ENCODE results near the gene TMED1.

TMED1 gene

DNA sequence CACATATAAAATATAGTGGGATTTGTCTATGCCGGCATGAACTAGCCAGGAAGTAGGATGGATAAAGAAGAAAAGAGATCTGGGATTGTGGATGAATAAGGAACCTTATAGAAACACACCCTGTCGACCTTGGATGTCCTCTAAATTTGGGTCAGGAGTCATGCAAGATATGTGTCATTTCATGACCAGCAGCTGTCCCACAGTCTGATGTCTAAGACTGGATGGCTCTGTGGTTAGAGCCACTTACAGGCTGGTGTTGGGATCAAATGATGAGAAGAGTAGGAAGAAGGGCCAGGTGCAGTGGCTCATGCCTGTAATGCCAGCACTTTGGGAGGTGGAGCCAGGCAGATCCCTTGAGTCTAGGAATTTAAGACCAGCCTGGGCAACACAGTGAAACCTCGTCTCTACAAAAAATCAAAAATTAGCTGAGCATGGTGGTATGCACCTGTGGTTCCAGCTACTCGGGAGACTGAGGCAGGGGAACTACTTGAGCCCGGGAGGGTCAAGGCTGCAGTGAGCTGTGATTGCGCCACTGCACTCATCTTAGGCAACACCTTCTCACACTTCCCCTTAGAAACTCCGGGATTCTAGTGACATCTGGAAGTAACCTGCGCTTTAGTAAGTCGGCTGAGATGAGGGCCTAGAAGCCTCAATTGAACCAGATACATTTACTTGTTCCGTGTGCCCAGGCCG is 30.8 kb downstream of the TMED1 start:
- Histone ChIP-seq H3K36me3 (ENCODE audit: insufficient read depth, low read length) (peaks cover 39% of the 10 kb centered on the region), H3K4me3 (no peak overlapping the region), H3K9ac (ENCODE audit: insufficient read length) (no peak overlapping the region), H3K9me3 (ENCODE audit: low read depth, low read length) (no peaks in the 10 kb centered on the region), H3K27ac (no peak overlapping the region)
- DNase-seq (ENCODE audit: low read depth, low spot score) = no peak
- no peak for TF ChIP-seq POLR2AphosphoS5 (IDR thresholded peaks at IDR 0.05; ENCODE audit: borderline replicate concordance, low read depth, low read length)
- TF ChIP-seq FOXP2 (optimal IDR thresholded peaks at IDR 0.05; ENCODE audit: control extremely low read depth, extremely low read length, insufficient read depth) = no peak
- no peak for TF ChIP-seq EZH2 (IDR thresholded peaks at IDR 0.05)

DNA sequence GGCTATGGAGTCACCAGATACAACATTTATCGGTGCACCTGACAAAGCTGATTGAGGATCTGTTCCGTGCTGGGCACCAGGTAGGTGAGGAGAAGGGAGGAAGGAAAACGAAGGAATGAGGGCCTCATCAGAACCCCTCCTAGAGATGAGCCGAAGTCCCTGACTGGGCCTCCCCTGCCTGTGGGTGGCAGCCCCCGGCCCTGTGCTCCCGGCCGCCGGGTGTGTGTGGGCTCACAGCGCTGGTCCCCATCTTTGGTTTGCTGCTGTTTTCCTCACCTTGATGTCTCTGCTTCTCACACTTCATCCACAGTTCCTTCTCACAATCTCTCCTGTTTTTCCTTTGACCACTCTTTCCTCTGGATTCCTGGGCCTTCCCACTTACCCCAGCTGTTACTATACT is 32.8 kb downstream of the TMED1 start:
- no peaks in the 10 kb centered on the region for H3K9me3 ChIP-seq (ENCODE audit: low read depth, low read length)
- peaks cover 37% of the 10 kb centered on the region for H3K36me3 ChIP-seq (ENCODE audit: insufficient read depth, low read length)
- TF ChIP-seq EZH2 (IDR thresholded peaks at IDR 0.05) = no peak
- TF ChIP-seq FOXP2 (optimal IDR thresholded peaks at IDR 0.05; ENCODE audit: control extremely low read depth, extremely low read length, insufficient read depth) = no peak
- TF ChIP-seq POLR2AphosphoS5 (IDR thresholded peaks at IDR 0.05; ENCODE audit: borderline replicate concordance, low read depth, low read length) = no peak
- no peak overlapping the region for H3K4me3 ChIP-seq
- H3K27ac ChIP-seq = no peak overlapping the region
- H3K9ac ChIP-seq (ENCODE audit: insufficient read length) = no peak overlapping the region
- DNase-seq (ENCODE audit: low read depth, low spot score) = no peak

DNA sequence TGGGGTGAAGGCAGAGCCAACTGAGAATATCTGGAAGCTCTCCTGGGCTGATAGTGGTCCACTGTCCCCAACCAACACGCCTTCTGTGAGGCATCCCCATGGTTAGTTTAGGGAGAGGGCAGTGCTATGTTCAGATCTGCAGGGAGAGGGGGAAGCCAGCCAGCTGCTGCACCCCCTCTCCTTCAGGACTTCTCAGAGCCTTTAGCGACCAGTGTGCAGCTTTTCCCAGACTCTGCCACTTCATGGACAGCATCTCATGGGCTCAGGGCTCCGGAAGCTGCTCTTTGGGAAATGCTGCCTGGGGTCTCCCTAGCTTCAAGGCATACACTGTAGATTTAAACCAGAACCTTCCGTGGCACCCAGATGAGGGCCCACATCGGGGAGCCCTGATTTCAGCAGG is 33.5 kb downstream of the TMED1 start:
- Histone ChIP-seq H3K4me3 (no peak overlapping the region), H3K9me3 (ENCODE audit: low read depth, low read length) (no peaks in the 10 kb centered on the region), H3K27ac (no peak overlapping the region), H3K9ac (ENCODE audit: insufficient read length) (no peak overlapping the region), H3K36me3 (ENCODE audit: insufficient read depth, low read length) (peaks cover 37% of the 10 kb centered on the region)
- TF ChIP-seq EZH2 (IDR thresholded peaks at IDR 0.05) (no peak), FOXP2 (optimal IDR thresholded peaks at IDR 0.05; ENCODE audit: control extremely low read depth, extremely low read length, insufficient read depth) (no peak), POLR2AphosphoS5 (IDR thresholded peaks at IDR 0.05; ENCODE audit: borderline replicate concordance, low read depth, low read length) (no peak)
- no peak for DNase-seq (ENCODE audit: low read depth, low spot score)

DNA sequence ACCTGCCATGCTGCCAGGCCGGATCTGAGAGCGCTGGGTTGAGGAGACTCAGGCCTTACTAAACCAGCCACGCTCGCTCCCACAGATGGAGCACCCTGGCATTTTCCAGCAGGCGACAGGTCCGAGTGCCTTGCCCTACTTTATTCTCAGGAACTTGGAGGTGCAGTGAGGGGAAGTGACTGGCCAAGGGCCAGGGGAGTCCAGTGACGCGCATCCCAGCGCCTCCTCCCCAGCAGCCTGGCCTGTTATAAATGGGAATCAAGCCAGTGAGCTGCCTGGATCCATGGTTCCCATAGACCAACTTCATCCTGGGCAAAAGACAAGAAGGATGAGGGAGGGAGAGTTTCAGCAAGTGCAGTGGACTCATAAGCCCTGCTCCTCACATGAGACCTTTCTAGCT is 35.5 kb downstream of the TMED1 start:
- Histone ChIP-seq H3K9ac (ENCODE audit: insufficient read length) (no peak overlapping the region), H3K27ac (no peak overlapping the region), H3K4me3 (no peak overlapping the region), H3K36me3 (ENCODE audit: insufficient read depth, low read length) (peaks cover 44% of the 10 kb centered on the region), H3K9me3 (ENCODE audit: low read depth, low read length) (no peaks in the 10 kb centered on the region)
- DNase-seq (ENCODE audit: low read depth, low spot score) = no peak
- TF ChIP-seq EZH2 (IDR thresholded peaks at IDR 0.05) (no peak), POLR2AphosphoS5 (IDR thresholded peaks at IDR 0.05; ENCODE audit: borderline replicate concordance, low read depth, low read length) (no peak), FOXP2 (optimal IDR thresholded peaks at IDR 0.05; ENCODE audit: control extremely low read depth, extremely low read length, insufficient read depth) (no peak)

DNA sequence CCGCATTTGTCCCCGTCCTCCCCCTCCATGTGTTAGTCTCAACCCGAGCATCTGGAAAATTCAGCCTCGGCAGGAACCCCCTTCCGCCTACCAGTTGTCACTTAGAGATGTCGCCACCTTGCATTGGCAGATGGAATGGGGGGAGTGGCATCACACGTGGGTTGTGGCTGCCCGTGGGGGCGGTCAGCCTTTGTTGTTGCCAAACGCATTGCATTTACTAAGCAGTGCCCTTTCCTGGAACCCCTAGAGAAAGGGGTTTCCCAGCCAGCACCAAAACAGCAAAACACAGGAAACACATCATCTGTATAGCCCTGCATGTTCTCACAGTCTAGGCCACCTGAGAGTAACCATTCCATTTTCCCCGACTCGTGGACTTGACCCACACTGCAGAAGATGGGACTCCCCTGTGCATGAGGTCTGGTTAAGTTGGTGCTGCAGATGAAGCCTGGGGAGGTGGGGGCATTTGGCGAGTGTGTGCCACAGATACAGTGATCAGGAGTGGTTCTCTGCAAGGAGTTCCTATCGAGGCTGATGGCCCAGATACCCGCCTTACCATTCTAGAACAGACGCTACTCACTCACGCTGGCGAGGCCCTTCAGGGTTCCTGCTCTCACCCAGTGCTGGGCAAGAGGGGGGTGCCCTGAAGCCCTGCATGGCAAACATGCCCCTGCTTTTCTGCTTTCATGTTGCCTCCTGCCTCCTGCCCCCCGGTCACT is 38.3 kb downstream of the TMED1 start:
- Histone ChIP-seq H3K9me3 (ENCODE audit: low read depth, low read length) (no peaks in the 10 kb centered on the region), H3K36me3 (ENCODE audit: insufficient read depth, low read length) (peaks cover 28% of the 10 kb centered on the region; the same call in 1 of the 2 replicates), H3K27ac (no peak overlapping the region), H3K4me3 (no peak overlapping the region), H3K9ac (ENCODE audit: insufficient read length) (no peak overlapping the region)
- TF ChIP-seq FOXP2 (optimal IDR thresholded peaks at IDR 0.05; ENCODE audit: control extremely low read depth, extremely low read length, insufficient read depth) = no peak
- TF ChIP-seq POLR2AphosphoS5 (IDR thresholded peaks at IDR 0.05; ENCODE audit: borderline replicate concordance, low read depth, low read length) = no peak
- no peak for TF ChIP-seq EZH2 (IDR thresholded peaks at IDR 0.05)
- no peak for DNase-seq (ENCODE audit: low read depth, low spot score)

DNA sequence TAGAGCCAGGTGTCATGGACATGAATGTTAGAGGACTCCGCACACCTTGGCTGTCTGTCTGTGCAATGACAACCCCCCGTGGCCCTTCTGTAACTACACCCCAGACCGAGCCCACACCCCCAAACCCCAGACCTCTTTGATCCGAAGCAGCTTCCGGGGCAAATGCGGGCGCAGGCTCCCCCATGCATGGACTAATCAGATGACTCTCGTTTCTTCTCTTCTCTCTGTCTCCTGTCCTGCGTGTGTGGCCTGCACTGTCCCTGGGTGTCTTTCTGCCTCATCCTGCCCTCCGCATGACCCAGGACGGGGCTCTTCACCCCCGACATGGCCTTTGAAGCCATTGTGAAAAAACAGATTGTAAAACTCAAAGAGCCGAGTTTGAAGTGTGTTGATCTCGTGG is 38.9 kb downstream of the TMED1 start:
- H3K9ac ChIP-seq (ENCODE audit: insufficient read length) = no peak overlapping the region
- no peaks in the 10 kb centered on the region for H3K9me3 ChIP-seq (ENCODE audit: low read depth, low read length)
- H3K36me3 ChIP-seq (ENCODE audit: insufficient read depth, low read length) = peaks cover 22% of the 10 kb centered on the region; the same call in 1 of the 2 replicates
- no peak overlapping the region for H3K27ac ChIP-seq
- H3K4me3 ChIP-seq = no peak overlapping the region
- no peak for TF ChIP-seq POLR2AphosphoS5 (IDR thresholded peaks at IDR 0.05; ENCODE audit: borderline replicate concordance, low read depth, low read length)
- no peak for TF ChIP-seq FOXP2 (optimal IDR thresholded peaks at IDR 0.05; ENCODE audit: control extremely low read depth, extremely low read length, insufficient read depth)
- TF ChIP-seq EZH2 (IDR thresholded peaks at IDR 0.05) = no peak
- no peak for DNase-seq (ENCODE audit: low read depth, low spot score)

DNA sequence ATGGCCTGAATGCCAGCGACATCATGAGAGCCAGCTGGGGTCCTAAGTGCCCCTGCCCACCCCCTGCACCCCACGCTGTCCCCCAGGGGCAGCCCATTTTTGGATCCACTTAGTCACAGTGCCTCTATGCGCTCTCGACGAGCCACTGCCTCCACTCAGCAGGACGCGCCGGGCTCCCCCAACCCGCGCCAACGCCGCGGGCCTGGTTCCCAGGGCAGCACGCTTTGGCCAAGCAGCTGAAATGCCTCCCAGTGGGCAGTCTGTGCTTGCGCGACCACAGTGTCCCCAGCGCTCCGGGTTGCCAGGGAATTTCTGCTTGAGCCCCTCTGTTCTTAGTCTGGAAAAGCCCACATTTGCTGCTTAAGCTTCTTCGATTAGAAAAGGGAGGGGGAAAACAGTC is 39.4 kb downstream of the TMED1 start:
- no peak for TF ChIP-seq EZH2 (IDR thresholded peaks at IDR 0.05)
- no peak for TF ChIP-seq POLR2AphosphoS5 (IDR thresholded peaks at IDR 0.05; ENCODE audit: borderline replicate concordance, low read depth, low read length)
- TF ChIP-seq FOXP2 (optimal IDR thresholded peaks at IDR 0.05; ENCODE audit: control extremely low read depth, extremely low read length, insufficient read depth) = no peak
- peaks cover 20% of the 10 kb centered on the region; the same call in 1 of the 2 replicates for H3K36me3 ChIP-seq (ENCODE audit: insufficient read depth, low read length)

DNA sequence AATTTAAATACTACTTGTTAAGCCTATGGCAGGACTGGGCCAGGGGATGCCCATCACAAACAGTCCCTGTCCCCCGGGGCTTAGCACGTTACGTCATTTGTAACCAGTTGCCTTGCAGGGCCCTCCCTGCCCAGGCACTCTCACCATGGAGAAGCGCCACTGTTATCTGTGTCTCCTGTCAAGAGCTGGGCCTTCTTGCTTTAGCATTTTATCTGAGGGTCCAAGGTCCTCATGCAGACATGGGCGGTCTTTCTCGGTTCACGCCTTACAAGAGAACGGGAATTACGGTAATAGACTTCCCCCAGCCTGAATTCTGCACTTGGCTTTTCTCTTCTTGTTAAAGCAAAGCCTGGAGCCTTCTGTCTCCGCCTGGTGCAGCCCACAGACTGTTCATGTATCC is 46.1 kb downstream of the TMED1 start:
- Histone ChIP-seq H3K4me3 (no peak overlapping the region), H3K36me3 (ENCODE audit: insufficient read depth, low read length) (peaks cover 38% of the 10 kb centered on the region), H3K9ac (ENCODE audit: insufficient read length) (no peak overlapping the region), H3K27ac (no peak overlapping the region), H3K9me3 (ENCODE audit: low read depth, low read length) (no peaks in the 10 kb centered on the region)
- no peak for TF ChIP-seq POLR2AphosphoS5 (IDR thresholded peaks at IDR 0.05; ENCODE audit: borderline replicate concordance, low read depth, low read length)
- no peak for TF ChIP-seq FOXP2 (optimal IDR thresholded peaks at IDR 0.05; ENCODE audit: control extremely low read depth, extremely low read length, insufficient read depth)
- no peak for TF ChIP-seq EZH2 (IDR thresholded peaks at IDR 0.05)
- no peak for DNase-seq (ENCODE audit: low read depth, low spot score)

More for the DNA sequence above, 39.4 kb downstream of the TMED1 start:
- Histone ChIP-seq H3K9me3 (ENCODE audit: low read depth, low read length) (no peaks in the 10 kb centered on the region), H3K27ac (no peak overlapping the region), H3K4me3 (no peak overlapping the region), H3K9ac (ENCODE audit: insufficient read length) (no peak overlapping the region)
- DNase-seq (ENCODE audit: low read depth, low spot score) = no peak
